Measurements from ENCODE around the gene TRIM48. TPM values are rescaled to one million over a fixed set of nuclear protein-coding genes. Genes with fewer than 3 reads are reported as not detected.
"Not testable (repeated sequence)": the region's sequence is repeated elsewhere in the genome, so short reads cannot be mapped to it uniquely, and the experiment has no call there.

TRIM48 gene
- total RNA-seq: not detected in 2 replicates

- H3K4me3 ChIP-seq (ENCODE audit: low read depth, low read length); H3K36me3 ChIP-seq (ENCODE audit: control insufficient read depth, insufficient read depth, low read length); H3K27me3 ChIP-seq (ENCODE audit: control insufficient read depth, insufficient read depth, low read length); DNase-seq (ENCODE audit: low read depth); FAIRE-seq: not testable (repeated sequence)
Observed at GRCh38 chr11:55261855-55262254, at the start of gene TRIM48. Gene TRIM48 (plus strand): TSS chr11:55262155. CDS start chr11:55262268, 113 bp downstream.

- not testable (repeated sequence) for H3K4me3 ChIP-seq (ENCODE audit: low read depth, low read length); H3K36me3 ChIP-seq (ENCODE audit: control insufficient read depth, insufficient read depth, low read length); H3K27me3 ChIP-seq (ENCODE audit: control insufficient read depth, insufficient read depth, low read length); DNase-seq (ENCODE audit: low read depth); FAIRE-seq
Observed at GRCh38 chr11:55238316-55238715, 23.6 kb upstream of the TRIM48 start.

GRCh38 chr11:55263081-55263480 is 1.1 kb downstream of the TRIM48 start:
- Histone ChIP-seq H3K27me3 (ENCODE audit: control insufficient read depth, insufficient read depth, low read length) (no peaks in the 10 kb centered on the region), H3K36me3 (ENCODE audit: control insufficient read depth, insufficient read depth, low read length) (no peaks in the 10 kb centered on the region), H3K4me3 (ENCODE audit: low read depth, low read length) (no peak overlapping the region)
- no peak for FAIRE-seq
- DNase-seq (ENCODE audit: low read depth): no peak
- TF ChIP-seq CTCF (IDR thresholded peaks at IDR 0.05; ENCODE audit: insufficient read depth, low read length, severe bottlenecking): no peak

Other genes with a start within 250 kb of the TRIM48 start
- gene OR4A16, start 81.0 kb downstream of the TRIM48 start, total RNA-seq: not detected in 2 replicates
- not detected in 2 replicates for gene OR4A15, start 105.8 kb downstream of the TRIM48 start, total RNA-seq